Mononuclear cell (primary cell): ENCODE measurements around the gene GHRL. TPM values are rescaled to one million over a fixed set of nuclear protein-coding genes. Genes with fewer than 3 reads are reported as not detected.
"Not testable (repeated sequence)": the region's sequence is repeated elsewhere in the genome, so short reads cannot be mapped to it uniquely, and the experiment has no call there.

Experiments used
- H3K27me3 ChIP-seq: 2 replicates; pipeline ENCODE4 v1.6.0; 2011; ENCODE audit warnings: low read length, control low read depth; ENCODE audit not compliant: insufficient read depth
- H3K4me1 ChIP-seq: 2 replicates; pipeline ENCODE4 v1.5.1; 2011; ENCODE audit warnings: mild to moderate bottlenecking, low read length, control low read depth; ENCODE audit not compliant: insufficient read depth
- H3K4me3 ChIP-seq: 2 replicates; pipeline ENCODE4 v1.5.1; 2011; ENCODE audit warnings: mild to moderate bottlenecking, low read length, moderate library complexity
- H3K9me3 ChIP-seq: 2 replicates; pipeline ENCODE4 v1.5.1; 2011; ENCODE audit warnings: low read depth, mild to moderate bottlenecking, control low read depth, low read length
- total RNA-seq: library from RNA; depleted of rRNA; stranded (reverse); fragments of >200 nt; gene quantifications from one replicate; pipeline ENCODE4 v1.2.3, GENCODE V29; 2012

The GHRL gene
- total RNA-seq, 1 donor = 0.42 TPM

DNA sequence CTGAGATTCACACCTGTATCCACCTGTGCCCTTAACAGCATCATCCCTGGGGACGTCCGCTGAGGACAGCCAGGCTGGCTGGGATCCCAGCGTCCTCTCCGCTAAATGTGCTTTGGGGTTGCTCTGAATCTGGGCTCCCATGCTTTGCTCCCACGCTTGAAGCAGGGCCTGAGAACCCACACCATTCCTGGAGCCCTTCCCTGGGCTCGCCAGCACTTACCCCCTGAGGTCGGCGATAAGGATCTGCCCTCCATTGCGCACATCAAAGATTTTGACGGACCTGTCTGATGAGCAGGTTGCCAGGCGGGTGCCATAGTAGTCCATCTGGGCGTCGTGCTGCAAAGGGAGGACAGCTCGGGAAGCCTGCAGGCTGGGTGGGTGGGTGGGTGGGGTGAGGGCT is 22.4 kb upstream of the GHRL start:
- Histone ChIP-seq H3K9me3 (no peaks in the 10 kb centered on the region), H3K4me3 (no peak overlapping the region), H3K27me3 (no peaks in the 10 kb centered on the region)

DNA sequence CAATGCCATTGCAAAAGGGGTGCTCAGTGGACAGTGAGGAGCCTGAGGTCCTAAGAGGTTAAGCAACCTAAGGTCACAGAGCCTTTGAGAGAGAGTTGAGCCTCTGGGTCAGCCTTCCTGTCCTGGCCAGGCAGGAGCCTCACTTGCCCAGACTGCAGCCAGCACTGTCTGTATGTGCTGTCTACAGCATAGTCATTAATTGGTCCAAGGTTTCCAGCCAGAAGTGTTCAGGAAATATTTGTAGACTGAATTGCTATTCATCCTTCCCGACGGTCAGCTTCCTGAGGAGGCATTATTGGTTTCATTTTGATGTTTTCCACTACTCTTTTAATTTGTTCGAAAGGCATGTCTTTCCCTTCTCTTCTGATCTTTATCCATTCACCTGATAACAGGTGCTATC is 20.1 kb upstream of the GHRL start:
- Histone ChIP-seq H3K4me3 (no peak overlapping the region), H3K4me1 (no peaks in the 10 kb centered on the region), H3K9me3 (no peaks in the 10 kb centered on the region), H3K27me3 (no peaks in the 10 kb centered on the region)

More for the DNA sequence above, 22.4 kb upstream of the GHRL start:
- H3K4me1 ChIP-seq = peaks cover 9% of the 10 kb centered on the region

DNA sequence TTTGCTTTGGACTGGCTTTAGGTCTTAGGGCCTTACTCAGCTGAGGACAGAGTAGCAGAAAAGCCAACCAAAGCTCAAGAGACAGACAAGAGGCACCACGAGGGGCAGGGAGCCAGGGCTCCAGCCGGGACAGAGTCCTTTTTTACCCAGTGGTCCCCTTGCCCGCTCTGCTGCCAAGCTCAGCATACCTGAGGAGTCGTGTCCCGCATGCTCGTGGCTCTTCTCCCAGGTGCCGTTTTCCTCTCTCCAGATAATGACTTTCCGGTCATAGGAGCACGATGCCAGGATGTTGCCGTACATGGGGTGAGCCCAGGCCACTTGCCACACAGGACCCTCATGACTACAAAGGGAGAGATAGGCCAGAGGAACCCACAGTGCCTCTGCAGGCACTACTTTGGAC is 19.6 kb upstream of the GHRL start:
- Histone ChIP-seq H3K4me3 (no peak overlapping the region), H3K27me3 (no peaks in the 10 kb centered on the region), H3K9me3 (no peaks in the 10 kb centered on the region), H3K4me1 (no peaks in the 10 kb centered on the region)

DNA sequence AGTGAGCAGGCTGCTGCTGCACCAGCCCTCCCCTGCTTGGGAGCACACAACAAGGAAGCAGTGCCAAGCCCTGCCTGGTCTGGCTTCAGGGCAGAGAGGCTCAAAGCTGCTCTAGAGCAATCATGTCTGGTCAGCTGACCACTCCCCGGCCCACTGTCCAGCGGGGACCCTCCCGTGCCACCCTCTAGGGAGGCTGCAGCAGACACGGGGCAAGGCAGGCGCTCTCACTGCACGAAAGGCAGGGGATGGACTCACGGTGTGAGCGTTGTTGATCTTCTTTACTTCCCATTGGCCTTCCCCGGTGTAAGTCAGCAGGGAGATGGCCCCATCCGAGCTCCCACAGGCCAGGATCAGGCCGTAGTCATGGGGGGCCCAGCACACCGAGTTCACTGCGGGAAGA is 19.0 kb upstream of the GHRL start:
- H3K27me3 ChIP-seq = no peaks in the 10 kb centered on the region
- H3K4me1 ChIP-seq = no peaks in the 10 kb centered on the region
- H3K4me3 ChIP-seq = no peak overlapping the region
- H3K9me3 ChIP-seq = no peaks in the 10 kb centered on the region

DNA sequence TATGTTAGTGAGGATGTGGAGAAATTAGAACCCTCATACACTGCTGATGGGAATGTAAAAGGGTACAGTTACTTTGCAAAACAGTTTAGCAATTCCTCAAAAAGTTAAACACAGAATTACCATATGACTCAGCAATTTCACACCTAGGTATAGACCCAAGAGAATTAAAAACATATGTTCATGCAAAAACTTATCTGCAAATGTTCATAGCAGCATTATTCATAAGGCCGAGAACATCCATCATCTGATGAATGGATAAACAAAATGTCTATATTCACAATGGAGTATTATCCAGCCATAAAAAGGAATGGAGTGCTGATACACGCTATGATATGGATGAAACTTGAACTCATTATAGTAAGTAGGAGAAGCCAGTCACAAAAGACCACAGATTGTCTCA is 17.8 kb upstream of the GHRL start:
- H3K9me3 ChIP-seq = no peaks in the 10 kb centered on the region
- no peak overlapping the region for H3K4me3 ChIP-seq
- no peaks in the 10 kb centered on the region for H3K27me3 ChIP-seq
- H3K4me1 ChIP-seq = no peaks in the 10 kb centered on the region

DNA sequence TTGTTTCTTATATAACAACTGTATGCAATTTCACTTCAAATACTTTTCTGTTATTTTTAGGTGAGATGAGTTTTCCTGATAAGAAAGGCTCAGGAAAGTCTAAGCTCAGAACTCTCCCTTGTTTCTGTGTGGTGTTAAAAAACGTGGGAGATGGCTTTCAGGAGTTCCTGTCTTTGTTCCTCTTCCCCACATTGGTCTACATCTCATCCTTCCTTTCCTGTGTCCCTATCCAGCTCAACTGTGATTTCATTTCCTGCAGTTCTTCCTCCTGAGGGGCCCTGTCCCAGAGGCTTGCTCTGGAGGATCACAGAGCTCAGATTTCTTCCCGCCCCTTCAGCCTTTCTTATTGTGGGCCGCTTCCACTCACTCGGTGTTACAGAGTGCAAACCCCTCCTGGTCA is 17.0 kb upstream of the GHRL start:
- Histone ChIP-seq H3K27me3 (no peaks in the 10 kb centered on the region), H3K9me3 (no peaks in the 10 kb centered on the region), H3K4me3 (no peak overlapping the region), H3K4me1 (no peaks in the 10 kb centered on the region)

DNA sequence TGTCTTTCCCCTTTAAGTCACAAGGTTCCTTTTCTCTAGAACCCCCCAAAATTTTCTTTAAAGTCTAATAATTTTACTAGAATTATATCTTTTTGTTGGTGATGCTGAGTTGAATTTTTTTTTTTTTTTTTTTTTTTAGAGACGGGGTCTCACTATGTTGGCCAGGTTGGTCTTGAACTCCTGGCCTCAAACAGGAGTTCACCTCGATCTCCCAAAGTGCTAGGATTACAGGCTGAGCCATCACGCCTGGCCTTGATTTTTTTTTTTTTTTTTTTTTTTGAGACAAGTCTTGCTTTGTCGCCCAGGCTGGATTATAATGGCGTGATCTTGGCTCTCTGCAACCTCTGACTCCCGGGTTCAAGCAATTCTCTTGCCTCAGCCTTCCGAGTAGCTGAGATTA is 15.9 kb upstream of the GHRL start:
- no peaks in the 10 kb centered on the region for H3K4me1 ChIP-seq
- no peaks in the 10 kb centered on the region for H3K9me3 ChIP-seq
- H3K4me3 ChIP-seq = no peak overlapping the region
- H3K27me3 ChIP-seq = no peaks in the 10 kb centered on the region

DNA sequence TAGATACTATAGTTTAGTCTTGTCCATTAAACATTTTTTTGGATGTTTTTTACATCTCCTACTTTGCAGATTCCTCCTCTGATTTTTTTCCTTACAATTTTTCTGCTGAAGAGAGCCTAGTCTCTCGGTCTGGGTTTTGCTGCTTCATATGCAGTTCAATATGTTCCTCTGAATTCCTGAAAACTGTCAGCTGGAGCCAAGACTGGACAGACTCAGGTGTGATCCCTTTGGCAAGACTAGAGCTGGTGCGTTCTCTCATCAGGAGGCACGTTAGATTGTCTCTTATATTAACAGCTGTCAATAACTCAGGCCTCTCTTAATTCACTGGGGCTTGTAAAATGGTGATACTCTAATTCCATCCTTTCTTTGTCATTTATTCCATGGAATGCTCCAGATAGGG is 13.4 kb upstream of the GHRL start:
- Histone ChIP-seq H3K27me3 (no peaks in the 10 kb centered on the region), H3K9me3 (no peaks in the 10 kb centered on the region), H3K4me3 (no peak overlapping the region), H3K4me1 (no peaks in the 10 kb centered on the region)

DNA sequence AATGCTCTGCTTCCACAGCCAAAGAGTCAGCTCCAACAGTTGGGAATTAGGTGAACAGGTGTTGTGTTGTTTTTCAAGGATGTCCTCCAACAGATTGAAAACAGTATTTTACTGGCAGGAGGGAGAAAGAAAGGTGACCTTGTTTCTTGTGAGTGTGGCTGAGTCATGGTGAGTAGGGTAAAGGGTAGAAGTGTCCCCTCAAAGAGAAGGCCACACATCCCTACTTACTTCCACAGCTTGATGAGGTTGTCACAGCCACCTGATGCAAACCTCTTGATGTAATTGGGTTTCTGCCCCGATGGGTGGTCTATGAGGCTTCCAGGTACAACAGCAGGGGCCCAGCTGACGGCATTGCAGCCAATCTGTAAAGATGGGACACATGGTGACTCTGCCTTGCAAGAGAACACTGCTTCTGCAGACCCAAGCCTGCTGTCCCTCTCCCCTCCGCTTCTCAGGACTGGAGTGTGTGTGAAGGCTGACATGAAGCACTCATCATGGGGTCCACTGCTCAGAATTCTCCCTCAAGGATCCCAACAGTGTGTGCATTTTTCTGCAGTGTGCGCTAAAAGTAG is 12.7 kb upstream of the GHRL start:
- Histone ChIP-seq H3K4me1 (no peaks in the 10 kb centered on the region), H3K9me3 (no peaks in the 10 kb centered on the region), H3K4me3 (no peak overlapping the region), H3K27me3 (no peaks in the 10 kb centered on the region)

DNA sequence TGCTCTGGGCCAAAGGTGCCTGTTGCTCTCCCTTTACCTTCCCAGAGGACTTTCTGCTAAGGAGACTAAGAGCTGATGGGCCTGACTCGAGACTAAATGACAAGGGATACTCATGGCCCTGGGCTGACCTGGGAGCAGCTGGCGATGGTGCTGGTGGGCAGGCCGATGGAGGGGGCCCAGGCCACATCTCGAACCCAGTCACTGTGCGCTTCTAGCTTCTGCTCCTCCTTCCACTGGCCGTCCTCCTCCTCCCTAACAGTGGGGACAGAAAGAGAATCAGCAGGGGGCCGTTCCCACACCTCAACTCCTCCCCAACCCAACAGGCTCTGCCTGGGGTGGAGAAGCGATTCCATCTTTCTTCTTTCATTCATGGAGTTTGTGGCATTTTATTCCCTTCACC is 12.2 kb upstream of the GHRL start:
- H3K4me1 ChIP-seq = no peaks in the 10 kb centered on the region
- H3K9me3 ChIP-seq = no peaks in the 10 kb centered on the region
- no peaks in the 10 kb centered on the region for H3K27me3 ChIP-seq
- no peak overlapping the region for H3K4me3 ChIP-seq

DNA sequence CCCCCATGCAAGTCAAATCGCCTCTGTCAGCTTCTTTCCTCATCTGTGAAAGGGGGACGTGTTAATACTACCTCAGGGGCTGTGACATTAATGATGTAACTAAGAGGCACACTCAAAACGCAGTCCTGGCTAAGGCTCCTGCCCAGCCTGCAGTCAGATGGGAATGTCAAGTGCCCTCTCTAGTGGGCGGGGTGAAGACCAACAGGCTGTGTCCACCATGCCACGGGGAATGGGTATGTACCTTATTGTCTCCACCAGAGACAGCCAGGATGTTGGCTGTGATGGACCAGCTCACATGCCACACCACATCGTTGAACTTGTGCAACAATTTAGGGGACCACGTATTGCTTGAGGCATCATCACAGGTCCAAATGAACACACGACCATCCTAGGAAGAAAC is 11.0 kb upstream of the GHRL start:
- no peaks in the 10 kb centered on the region for H3K9me3 ChIP-seq

DNA sequence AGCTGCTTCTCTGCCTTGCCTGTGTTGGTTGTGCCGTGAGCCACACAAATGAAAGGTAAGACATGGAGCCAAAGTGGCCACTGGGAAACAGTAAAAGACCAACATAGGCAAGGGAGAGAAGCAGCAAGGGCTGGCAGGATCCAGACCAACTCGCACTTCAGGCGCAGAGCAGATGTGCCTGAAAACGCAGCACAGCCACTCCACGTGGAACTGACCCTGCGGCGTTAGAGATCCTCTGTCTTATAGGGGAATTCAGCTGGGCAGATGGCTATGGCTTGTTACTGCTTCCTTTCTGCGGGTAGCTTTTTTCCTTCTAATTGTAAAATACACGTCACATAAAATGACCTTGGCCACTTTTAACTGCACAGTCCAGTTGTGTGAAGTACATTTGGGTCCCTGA is 10.4 kb upstream of the GHRL start:
- Histone ChIP-seq H3K9me3 (no peaks in the 10 kb centered on the region), H3K4me1 (no peaks in the 10 kb centered on the region), H3K27me3 (no peaks in the 10 kb centered on the region), H3K4me3 (no peak overlapping the region)

More for the DNA sequence above, 11.0 kb upstream of the GHRL start:
- Histone ChIP-seq H3K4me1 (no peaks in the 10 kb centered on the region), H3K4me3 (no peak overlapping the region), H3K27me3 (no peaks in the 10 kb centered on the region)

DNA sequence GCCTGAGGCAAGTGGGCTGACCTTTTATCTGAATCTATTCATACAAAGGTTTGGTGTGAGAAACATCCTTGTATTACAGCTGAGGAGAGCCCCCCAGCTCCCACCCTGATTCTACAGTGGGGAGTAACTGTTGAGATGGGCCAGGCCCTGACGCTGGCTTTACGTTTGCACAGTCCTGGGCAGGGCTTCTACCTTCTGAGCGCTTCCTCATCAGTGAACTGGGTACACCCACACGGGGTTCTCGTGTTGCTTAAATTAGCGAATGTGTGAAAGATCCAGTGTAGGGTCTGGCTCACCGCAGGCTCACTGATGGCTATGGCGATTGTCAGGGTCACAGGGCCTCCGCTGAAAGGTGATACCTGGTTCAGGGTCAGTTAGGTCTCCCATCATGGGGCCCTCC is 7.3 kb upstream of the GHRL start:
- Histone ChIP-seq H3K4me3 (no peak overlapping the region), H3K27me3 (no peaks in the 10 kb centered on the region), H3K4me1 (no peaks in the 10 kb centered on the region), H3K9me3 (no peaks in the 10 kb centered on the region)

DNA sequence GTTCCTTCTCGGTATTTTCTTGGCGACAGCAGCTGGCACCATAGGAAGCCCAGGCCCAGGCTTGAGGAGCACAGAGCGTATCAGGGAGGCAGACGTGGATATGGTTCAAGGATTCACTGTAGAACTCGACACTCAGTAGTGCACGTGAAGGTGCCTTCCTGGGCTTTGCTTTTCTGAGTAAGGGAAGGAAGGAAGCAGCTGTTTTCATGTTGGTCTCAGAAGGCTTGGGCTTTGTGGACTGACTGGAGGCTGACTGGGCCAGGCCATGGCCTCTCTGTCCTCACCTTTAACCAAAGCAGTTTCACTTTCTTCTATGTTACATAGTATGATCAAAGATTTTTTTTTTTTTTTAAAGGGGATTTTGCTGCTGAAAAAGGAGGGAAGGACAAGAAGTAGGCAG is 6.9 kb upstream of the GHRL start:
- no peak overlapping the region for H3K4me3 ChIP-seq

DNA sequence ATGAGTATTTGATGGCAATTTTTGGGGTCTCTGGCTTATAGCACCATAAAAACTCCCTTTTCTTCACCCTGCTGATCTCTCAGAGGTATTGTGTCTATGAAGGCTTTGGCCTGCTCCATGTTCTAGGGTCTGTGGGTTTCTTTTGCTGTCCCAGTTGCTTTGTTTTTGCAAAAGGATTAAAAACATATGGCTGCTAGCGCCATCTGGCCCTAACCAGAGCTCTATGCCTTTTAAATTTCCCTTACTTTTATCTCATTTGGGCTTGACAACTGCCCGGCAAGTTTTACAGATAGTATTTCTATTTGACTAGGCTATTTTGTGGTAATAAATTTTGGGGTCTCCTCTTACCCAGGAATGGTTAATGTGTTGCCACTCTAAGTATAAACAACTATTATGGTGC is 6.4 kb upstream of the GHRL start:
- no peaks in the 10 kb centered on the region for H3K27me3 ChIP-seq
- peaks cover 4% of the 10 kb centered on the region for H3K4me1 ChIP-seq
- no peaks in the 10 kb centered on the region for H3K9me3 ChIP-seq
- H3K4me3 ChIP-seq = no peak overlapping the region

More for the DNA sequence above, 6.9 kb upstream of the GHRL start:
- Histone ChIP-seq H3K27me3 (no peaks in the 10 kb centered on the region), H3K4me1 (no peaks in the 10 kb centered on the region), H3K9me3 (no peaks in the 10 kb centered on the region)

DNA sequence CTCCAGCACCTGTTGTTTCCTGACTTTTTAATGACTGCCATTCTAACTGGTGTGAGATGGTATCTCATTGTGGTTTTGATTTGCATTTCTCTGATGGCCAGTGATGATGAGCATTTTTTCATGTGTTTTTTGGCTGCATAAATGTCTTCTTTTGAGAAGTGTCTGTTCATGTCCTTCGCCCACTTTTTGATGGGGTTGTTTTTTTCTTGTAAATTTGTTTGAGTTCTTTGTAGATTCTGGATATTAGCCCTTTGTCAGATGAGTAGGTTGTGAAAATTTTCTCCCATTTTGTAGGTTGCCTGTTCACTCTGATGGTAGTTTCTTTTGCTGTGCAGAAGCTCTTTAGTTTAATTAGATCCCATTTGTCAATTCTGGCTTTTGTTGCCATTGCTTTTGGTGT is 5.3 kb upstream of the GHRL start:
- not testable (repeated sequence) for H3K9me3 ChIP-seq, H3K27me3 ChIP-seq, H3K4me3 ChIP-seq
- H3K4me1 ChIP-seq = peaks cover 15% of the 10 kb centered on the region
